Hepatocyte (in vitro differentiated cells): ENCODE data around the gene NCF4.

Experiments used
- CTCF ChIP-seq: fragments of 200-600 bp; sonication (generic); IDR thresholded peaks from 2 replicates; pipeline ENCODE4 v1.5.1; 2016; ENCODE audit warnings: antibody characterized with exemption, mild to moderate bottlenecking; ENCODE audit not compliant: poor library complexity
- EZH2 ChIP-seq: fragments of 200-600 bp; sonication (generic); IDR thresholded peaks from 2 replicates; pipeline ENCODE4 v1.6.1; 2016; ENCODE audit warnings: antibody characterized with exemption, mild to moderate bottlenecking, borderline replicate concordance
- EZH2phosphoT487 ChIP-seq: fragments of 200-600 bp; sonication (generic); IDR thresholded peaks from one replicate; pipeline ENCODE4 v1.6.1; 2018; ENCODE audit warnings: antibody characterized with exemption, mild to moderate bottlenecking, low read depth, moderate library complexity; ENCODE audit not compliant: unreplicated experiment, severe bottlenecking

DNA sequence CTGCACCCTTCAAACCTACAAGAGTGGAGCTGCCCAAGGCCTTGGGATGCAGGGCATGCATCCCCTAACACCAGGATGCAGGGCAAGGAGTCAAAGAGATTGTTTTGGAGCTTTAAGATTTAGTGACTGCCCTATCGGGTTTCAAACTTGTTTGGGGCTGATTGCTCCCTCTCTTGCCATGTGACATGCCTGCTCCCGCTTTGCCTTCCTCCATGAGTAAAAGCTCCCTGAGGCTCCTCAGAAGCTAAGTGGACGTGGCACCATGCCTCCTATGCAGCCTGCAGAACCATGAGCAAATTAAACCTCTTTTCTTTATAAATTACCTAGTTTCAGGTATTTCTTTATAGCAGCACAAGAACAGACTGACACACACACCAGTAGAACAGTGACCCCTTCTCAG lies 36.8 kb downstream of the NCF4 start:
- TF ChIP-seq CTCF (no peak), EZH2 (no peak), EZH2phosphoT487 (no peak)
